GM18508 (cell line): Measurements from ENCODE around the gene DGCR2.
"Not testable (repeated sequence)": the region's sequence is repeated elsewhere in the genome, so short reads cannot be mapped to it uniquely, and the experiment has no call there.

ENCODE experiments used
- ATAC-seq: cut with Tn5 transposase; IDR thresholded peaks from one replicate; pipeline ENCODE4 v1.9.1; 2021; ENCODE audit warnings: moderate number of reproducible peaks; ENCODE audit not compliant: insufficient read depth, unreplicated experiment

DGCR2 gene

GRCh38 chr22:19063581-19064353, 58.4 kb downstream of the DGCR2 start:
- ATAC-seq, result no peak

- no peak for ATAC-seq
These were observed 59.3 kb downstream of the DGCR2 start for GRCh38 chr22:19062943-19063308.

DNA sequence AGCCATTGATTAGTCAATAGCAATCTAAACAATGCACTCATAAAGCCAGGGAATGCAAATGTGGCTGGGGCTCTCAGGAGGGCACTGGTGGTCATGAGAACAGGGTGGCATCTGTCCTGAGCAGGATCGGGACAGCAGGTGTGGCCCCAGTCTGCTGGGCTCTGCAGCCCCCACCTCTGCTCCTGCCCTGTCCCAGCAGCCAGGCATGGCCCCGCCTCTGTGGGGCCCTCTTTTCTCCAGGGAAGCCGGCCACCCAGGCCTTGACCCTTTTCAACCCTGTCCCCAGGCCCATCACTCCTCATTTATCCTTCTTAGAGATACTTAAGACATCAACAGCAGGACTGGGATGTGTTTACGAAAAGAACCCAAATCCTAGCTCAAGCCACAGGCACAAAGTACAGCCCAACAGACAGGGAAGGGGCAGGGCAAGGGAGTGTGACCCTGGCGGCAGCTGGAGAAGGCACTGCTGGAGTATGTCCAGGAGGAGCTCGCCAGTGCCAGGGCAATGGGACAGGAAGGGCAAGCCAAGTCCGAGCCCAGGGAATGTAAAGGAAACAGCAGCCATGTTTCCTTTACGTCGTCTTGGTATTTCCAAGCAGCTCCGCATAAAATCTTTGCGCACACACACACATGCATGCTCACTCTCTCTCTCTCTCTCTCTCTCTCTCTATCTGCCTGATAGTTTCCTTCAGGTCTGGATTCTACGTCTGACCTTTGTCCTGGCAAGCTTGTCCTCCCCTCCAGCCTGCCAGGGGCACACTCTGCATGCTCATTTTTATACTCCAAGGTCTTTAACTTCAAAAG, 59.9 kb downstream of the DGCR2 start:
- ATAC-seq, result no peak

DNA sequence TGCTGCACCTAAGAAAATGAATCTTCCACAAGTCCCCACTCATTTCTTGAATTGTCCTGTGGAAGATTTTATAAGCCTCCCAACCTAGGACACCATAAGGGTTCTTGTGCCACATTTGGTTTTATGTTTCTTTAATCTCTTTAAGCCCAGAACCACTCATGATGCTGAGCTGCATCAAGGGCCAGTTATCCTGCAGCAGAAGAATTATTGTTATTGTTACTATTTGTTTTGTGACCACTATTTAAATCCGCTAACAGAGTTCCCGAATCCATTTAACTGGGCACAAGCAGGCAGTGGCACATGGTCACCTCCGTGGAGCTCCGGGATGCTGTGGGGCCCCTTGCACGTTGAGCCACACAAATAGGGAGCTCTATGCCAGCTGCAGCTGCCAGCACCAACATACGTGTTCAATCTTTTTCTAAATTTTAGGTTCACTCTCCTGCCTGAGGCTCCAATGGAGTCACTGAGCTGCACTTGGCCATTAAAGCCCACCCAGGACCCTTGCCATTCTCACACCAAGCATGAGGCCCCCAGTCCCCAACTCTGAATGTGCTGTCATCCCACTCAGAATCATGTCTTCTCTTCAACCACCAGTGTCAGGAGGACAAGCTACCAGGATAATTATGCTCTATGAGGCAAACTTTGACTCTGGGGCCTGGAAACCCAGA, 60.6 kb downstream of the DGCR2 start:
- ATAC-seq, result no peak

DNA sequence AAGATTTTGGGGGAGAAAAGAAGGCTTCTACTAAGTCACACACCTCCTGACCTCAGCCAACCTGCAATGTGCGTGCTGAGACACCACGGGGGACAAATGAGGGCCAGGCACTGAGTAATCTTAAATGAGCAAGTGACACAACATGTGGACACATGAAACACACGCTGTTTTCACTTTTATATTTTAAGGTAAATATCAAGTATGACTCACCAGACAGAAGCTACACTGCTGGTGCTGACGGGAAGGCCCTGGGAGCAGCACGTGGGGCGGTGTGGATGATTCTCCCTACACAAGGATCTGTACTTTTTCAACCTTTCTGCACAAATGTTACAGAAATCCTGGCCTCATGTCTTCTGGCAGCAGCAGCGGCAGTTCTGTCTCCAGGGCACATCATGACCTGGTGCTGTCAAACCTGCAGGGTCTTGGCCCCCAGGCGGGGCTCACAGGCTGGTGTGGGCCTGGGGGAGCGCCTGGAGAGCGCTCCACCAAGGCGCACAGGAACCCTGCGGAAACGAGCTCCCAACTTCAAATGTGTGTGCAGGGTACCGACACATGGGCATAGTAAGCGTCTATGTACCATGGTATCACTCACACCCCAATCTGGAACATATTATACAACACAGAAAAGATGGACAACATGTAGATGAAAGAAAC, 61.7 kb downstream of the DGCR2 start:
- ATAC-seq, result no peak

GRCh38 chr22:19059481-19060278, 62.5 kb downstream of the DGCR2 start:
- ATAC-seq, result no peak

DNA sequence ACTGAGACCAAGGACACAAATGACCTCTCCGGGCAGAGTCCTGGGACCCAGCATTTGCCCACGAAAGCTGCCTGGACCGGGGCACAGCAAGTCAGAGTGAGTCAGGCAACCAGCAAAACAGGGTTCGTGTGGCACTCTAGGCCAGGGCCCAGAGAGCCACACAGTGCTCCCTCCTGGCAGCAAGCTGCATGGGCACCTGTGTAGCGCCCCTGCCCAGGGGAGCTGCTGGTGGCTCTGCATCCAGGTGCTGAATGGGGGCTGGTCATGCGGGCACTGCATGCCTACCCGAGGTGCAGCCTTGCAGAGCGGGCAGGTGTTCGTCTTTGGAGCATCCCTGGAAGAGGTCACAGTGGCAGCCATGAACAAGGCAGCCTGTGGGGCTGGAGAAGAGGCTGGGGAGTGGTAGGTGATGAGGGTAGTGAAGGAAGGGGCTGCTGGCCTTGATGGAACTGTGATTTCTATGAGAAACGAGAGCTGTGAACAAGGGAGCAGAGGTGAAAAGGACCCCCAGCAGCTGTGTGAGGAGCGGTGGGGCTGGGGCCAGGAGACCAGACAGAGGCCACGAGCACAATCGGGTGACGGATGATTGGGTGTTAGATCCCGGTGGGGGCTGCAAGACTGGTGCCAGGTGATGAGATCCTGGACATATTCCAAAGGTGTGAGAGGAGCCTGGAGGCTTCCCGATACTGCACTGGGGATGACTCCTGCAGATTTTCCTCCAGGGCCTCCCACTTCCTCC, 63.3 kb downstream of the DGCR2 start:
- ATAC-seq, result no peak

DNA sequence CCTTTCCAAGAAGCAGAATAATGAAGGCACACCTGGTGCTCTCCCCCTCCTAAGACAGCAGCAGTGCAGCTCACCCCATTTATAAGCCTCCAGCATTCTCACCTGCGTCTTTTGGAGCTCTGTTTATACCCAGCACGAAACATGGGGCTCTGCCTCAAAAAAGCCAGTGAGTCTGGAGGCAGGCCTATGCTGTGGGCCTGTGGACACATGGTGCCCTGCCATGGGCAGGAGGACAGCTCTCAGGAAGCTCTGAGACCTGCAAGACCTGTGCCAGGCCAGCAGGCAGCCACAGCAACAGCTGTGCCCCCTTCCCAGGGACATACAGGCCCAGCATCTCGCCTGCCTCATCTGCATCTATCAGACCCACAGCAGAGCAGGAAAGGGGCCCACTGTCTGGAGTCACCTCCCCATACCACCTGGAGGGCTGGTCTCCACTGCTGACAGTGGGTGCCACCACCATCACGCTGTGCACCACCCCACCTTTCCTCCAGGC, 64.2 kb downstream of the DGCR2 start:
- no peak for ATAC-seq

- no peak for ATAC-seq
These were observed 64.7 kb downstream of the DGCR2 start for GRCh38 chr22:19057539-19057938.

DNA sequence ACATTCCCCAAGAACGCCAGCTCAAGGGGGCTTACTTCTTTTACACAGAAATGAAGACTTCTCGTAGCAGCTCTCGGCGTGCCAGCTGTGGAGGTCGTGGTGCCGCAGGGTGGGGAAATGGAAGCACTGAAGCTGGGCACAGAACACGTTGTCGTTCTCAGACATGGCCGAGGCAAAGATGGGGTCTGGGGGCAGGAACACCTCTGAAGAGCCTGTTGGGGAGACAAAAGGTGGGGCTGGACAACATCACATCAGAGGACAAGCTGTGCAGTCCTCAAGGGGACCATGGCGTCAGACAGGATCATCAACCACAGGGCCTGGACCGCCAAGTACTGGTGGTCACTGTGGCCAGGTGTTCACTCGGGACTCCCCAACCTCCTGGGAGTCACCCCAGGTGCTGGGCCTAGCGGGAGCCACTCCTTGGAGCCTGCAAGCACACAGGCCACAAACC, 65.2 kb downstream of the DGCR2 start:
- ATAC-seq, result no peak

DNA sequence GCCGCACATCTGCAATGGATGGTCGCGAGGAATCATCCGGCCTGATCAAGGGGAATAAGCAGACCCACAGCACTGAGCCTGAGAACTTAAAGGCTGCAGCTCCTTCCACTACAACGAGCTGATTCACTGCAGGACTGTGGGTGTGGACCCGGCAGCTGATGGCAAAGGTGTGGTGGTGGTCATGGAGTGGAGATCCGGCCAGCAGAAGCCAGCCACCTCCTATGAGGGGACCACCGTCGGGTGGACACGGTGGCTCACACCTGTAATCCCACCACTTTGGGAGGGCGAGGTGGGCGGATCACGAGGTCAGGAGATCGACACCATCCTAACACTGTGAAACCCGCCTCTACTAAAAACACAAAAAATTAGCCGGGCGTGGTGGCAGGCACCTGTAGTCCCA, 66.4 kb downstream of the DGCR2 start:
- ATAC-seq, result no peak

GRCh38 chr22:19052941-19053541, 69.2 kb downstream of the DGCR2 start:
- ATAC-seq, result no peak

DNA sequence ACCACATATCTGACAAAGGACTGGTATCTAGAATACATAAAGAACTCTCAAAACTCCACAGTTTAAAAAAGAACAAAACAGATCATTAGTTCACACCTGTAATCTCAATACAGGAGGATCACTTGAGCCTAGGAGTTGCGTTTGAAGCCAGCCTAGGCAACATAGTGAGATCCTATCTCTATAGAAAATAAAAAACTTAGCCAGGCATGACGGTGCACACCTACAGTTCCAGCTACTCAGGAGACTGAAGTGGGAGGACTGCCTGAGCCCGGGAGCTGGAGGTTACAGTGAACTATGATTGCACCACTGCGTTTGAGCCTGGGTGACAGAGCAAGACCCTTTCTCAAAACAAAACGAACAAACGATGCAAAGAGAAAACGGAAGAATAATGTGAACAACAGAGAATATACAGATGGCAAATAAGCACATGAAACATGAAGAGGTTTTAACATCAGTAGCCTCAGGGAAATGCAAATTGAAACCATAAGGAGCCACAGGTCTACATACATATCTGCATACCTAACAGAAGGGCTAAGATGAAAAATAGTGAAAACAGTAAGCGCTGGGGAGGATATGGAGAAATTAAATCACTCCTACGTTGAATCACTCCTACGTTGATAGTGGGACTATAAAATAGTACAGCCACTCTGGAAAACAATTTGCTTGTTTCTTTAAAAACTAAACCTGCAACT, 70.7 kb downstream of the DGCR2 start:
- ATAC-seq, result no peak

DNA sequence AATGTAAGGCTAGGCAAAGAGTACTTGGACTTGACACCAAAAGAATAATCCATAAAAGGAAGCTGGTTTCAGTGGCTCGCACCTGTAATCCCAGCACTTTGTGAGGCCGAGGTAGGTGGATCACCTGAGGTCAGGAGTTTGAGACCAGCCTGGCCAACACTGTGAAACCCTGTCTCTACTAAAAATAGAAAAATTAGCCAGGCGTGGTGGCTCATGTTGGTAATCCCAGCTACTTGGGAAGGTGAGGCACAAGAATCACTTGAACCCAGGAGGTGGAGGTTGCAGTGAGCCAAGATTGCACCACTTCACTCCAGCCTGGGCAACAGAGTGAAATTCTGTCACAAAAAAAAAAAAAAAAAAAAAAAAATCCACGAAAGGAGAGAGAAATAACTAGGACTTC, 71.4 kb downstream of the DGCR2 start:
- not testable (repeated sequence) for ATAC-seq

GRCh38 chr22:19050117-19050516, 72.1 kb downstream of the DGCR2 start:
- ATAC-seq, result no peak

GRCh38 chr22:19048531-19048930, 73.7 kb downstream of the DGCR2 start:
- no peak for ATAC-seq

DNA sequence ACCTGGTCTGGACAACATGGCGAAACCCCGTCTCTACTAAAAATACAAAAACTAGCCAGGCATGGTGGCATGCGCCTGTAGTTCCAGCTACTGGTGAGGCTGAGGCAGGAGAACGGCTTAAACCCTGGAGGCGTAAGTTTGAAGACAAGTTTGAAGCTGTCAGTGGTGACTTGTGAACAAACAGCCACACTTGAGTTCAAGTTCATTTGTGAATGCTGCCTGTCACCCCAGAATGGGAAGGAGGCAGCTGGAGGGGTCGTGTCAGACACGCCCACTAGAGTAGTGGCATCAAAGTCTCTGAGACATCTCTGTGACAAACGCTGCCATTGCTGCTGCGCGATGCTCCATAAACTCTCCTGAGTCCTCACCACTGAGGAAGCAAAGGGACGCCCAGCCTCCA, 74.2 kb downstream of the DGCR2 start:
- ATAC-seq, result no peak
